ENCODE data around the gene CTSZ. TPM values are rescaled to one million over a fixed set of nuclear protein-coding genes. Genes with fewer than 3 reads are reported as not detected.

Gene CTSZ
- total and polyA plus RNA-seq, 2 donors (not counting 1 experiment from before 2014, with no cell fraction given), result 285 to 319 TPM

DNA sequence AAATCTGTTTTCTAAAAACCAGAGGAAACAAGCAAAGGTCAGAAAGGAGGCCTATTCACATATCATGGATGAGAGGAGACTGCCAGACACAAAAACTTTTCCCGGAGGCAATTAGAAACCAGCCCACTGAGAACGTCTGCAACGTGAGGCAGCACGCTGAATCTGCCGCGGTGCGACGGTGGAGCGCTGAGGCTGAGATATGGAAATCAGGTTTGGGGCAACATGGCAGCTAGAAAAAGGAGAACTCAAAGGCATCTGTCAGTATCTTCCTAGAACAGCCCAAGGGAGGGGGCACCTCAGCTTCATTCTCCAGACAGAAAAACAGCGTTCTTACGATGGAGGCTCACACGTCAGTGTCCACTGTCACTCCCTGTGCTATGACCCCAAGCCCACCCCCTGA, 30.3 kb upstream of the CTSZ start:
- no peaks in the 10 kb centered on the region for H3K9me3 Mint-ChIP-seq (ENCODE audit: insufficient read depth)
- Histone ChIP-seq H3K27ac (ENCODE audit: low read length in 2 of 2) (no peak overlapping the region), H3K27me3 (replicated peaks in 1 of 4; ENCODE audit: control extremely low read depth in 1 of 4, control insufficient read depth in 3 of 4, insufficient read depth in 4 of 4, low read length in 3 of 4) (no peaks in the 10 kb centered on the region), H3K4me1 (ENCODE audit: control insufficient read depth in 2 of 2, insufficient read depth in 2 of 2, low read length in 2 of 2) (peaks cover 25 to 29% of the 10 kb centered on the region in 2 donors), H3K9me3 (ENCODE audit: control extremely low read depth in 1 of 3, control insufficient read depth in 2 of 3, insufficient read depth in 1 of 3, low read length in 2 of 3) (no peaks in the 10 kb centered on the region), H3K79me2 (ENCODE audit: control insufficient read depth, insufficient read depth, low read length) (peaks cover 67% of the 10 kb centered on the region), H3K9ac (ENCODE audit: low read length) (no peak overlapping the region), H2AFZ (ENCODE audit: insufficient read depth, low read depth, low read length, poor library complexity, severe bottlenecking) (no peak overlapping the region), H3K36me3 (replicated peaks in 1 of 2; ENCODE audit: control extremely low read depth in 1 of 2, control insufficient read depth in 1 of 2, extremely low read depth in 1 of 2, insufficient read depth in 2 of 2, low read length in 1 of 2) (peaks cover 2 to 56% of the 10 kb centered on the region in 2 experiments), H3K4me2 (replicated peaks; ENCODE audit: low read depth, low read length, poor library complexity, severe bottlenecking) (no peak overlapping the region), H4K20me1 (ENCODE audit: control insufficient read depth, insufficient read depth, low read length, poor library complexity, severe bottlenecking) (peaks cover 31% of the 10 kb centered on the region), H3K4me3 (ENCODE audit: control extremely low read depth in 1 of 5, extremely low read depth in 1 of 5, insufficient read depth in 1 of 5, low read depth in 2 of 5, low read length in 4 of 5) (no peak overlapping the region)
- intact Hi-C loops (cut with micrococcal nuclease), result no loop called here
- WGBS (ENCODE audit: insufficient coverage), result 98% methylated on average over 11 of the region's 12 CpGs
- no peak overlapping the region for H3K4me3 Mint-ChIP-seq
- TF ChIP-seq EZH2 (IDR thresholded peaks at IDR 0.05; ENCODE audit: borderline replicate concordance, insufficient read depth, low read depth, low read length, poor library complexity, severe bottlenecking) (no peak), CTCF (IDR thresholded peaks at IDR 0.05) (no peak)
- peaks cover 37% of the 10 kb centered on the region for H3K4me1 Mint-ChIP-seq
- CTCF ChIA-PET, result no interaction called here
- no peaks in the 10 kb centered on the region for H3K27me3 Mint-ChIP-seq
- ATAC-seq (ENCODE audit: low read depth), result no peak
- POLR2A ChIA-PET, result no interaction called here
- DNase-seq, result no peak
- no peak overlapping the region for H3K27ac Mint-ChIP-seq

DNA sequence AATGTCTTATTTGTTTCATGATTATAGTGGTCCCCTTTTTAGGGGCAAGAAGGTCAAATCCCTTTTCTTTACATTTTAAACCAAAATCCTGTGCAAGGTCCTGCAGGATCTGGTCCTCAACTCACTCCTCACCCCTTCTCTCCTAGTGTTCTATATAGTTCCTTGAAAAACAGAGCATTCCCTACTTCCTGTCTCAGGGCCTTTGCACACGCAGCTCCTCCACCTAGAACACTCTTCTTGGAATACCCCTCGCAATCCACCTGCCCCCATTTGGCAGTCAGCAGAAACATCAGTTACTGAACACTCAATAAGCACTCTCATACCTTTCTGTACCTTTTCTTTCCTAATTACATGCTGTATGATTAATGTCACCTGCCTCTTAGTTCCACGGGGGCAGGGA, 28.3 kb upstream of the CTSZ start:
- Mint-ChIP-seq H3K27ac (no peak overlapping the region), H3K9me3 (ENCODE audit: insufficient read depth) (no peaks in the 10 kb centered on the region), H3K4me3 (no peak overlapping the region), H3K27me3 (no peaks in the 10 kb centered on the region), H3K4me1 (peaks cover 32% of the 10 kb centered on the region)
- H3K4me3 ChIP-seq (ENCODE audit: control extremely low read depth in 1 of 5, extremely low read depth in 1 of 5, insufficient read depth in 1 of 5, low read depth in 2 of 5, low read length in 4 of 5), result no peak overlapping the region
- WGBS (ENCODE audit: insufficient coverage), result 96% methylated on average over 2 of the region's 3 CpGs
- peaks cover 23% of the 10 kb centered on the region for H4K20me1 ChIP-seq (ENCODE audit: control insufficient read depth, insufficient read depth, low read length, poor library complexity, severe bottlenecking)
- ATAC-seq (ENCODE audit: low read depth), result no peak
- TF ChIP-seq EZH2 (IDR thresholded peaks at IDR 0.05; ENCODE audit: borderline replicate concordance, insufficient read depth, low read depth, low read length, poor library complexity, severe bottlenecking) (no peak), CTCF (IDR thresholded peaks at IDR 0.05) (no peak)
- H3K9ac ChIP-seq (ENCODE audit: low read length), result no peak overlapping the region
- no peaks in the 10 kb centered on the region for H3K9me3 ChIP-seq (ENCODE audit: control extremely low read depth in 1 of 3, control insufficient read depth in 2 of 3, insufficient read depth in 1 of 3, low read length in 2 of 3)
- CTCF ChIA-PET, result no interaction called here
- intact Hi-C loops (cut with micrococcal nuclease), result no loop called here
- H2AFZ ChIP-seq (ENCODE audit: insufficient read depth, low read depth, low read length, poor library complexity, severe bottlenecking), result no peak overlapping the region
- H3K36me3 ChIP-seq (replicated peaks in 1 of 2; ENCODE audit: control extremely low read depth in 1 of 2, control insufficient read depth in 1 of 2, extremely low read depth in 1 of 2, insufficient read depth in 2 of 2, low read length in 1 of 2), result peaks cover 2 to 50% of the 10 kb centered on the region in 2 experiments
- no peak overlapping the region for H3K27ac ChIP-seq (ENCODE audit: low read length in 2 of 2)
- no peak for DNase-seq
- H3K4me1 ChIP-seq (ENCODE audit: control insufficient read depth in 2 of 2, insufficient read depth in 2 of 2, low read length in 2 of 2), result peaks cover 19 to 24% of the 10 kb centered on the region in 2 donors
- no peak overlapping the region for H3K4me2 ChIP-seq (replicated peaks; ENCODE audit: low read depth, low read length, poor library complexity, severe bottlenecking)
- H3K27me3 ChIP-seq (replicated peaks in 1 of 4; ENCODE audit: control extremely low read depth in 1 of 4, control insufficient read depth in 3 of 4, insufficient read depth in 4 of 4, low read length in 3 of 4), result no peaks in the 10 kb centered on the region
- POLR2A ChIA-PET, result no interaction called here
- peaks cover 64% of the 10 kb centered on the region for H3K79me2 ChIP-seq (ENCODE audit: control insufficient read depth, insufficient read depth, low read length)
